C4-2B (cell line): Measurements from ENCODE around the gene NR3C2.

Source experiments
- H3K27ac ChIP-seq: fragments of 450-650 bp; 2 replicates; pipeline ENCODE4 v1.5.1; 2017
- ZFX ChIP-seq: fragments of 450-650 bp; IDR thresholded peaks from 2 replicates; pipeline ENCODE4 v1.6.1; 2017
- TF ChIP-seq, protein P1 (sequence below): fragments of 450-650 bp; conservative IDR thresholded peaks from 2 replicates; pipeline ENCODE4 v1.5.1; 2017; ENCODE audit warnings: mild to moderate bottlenecking

Gene NR3C2

DNA sequence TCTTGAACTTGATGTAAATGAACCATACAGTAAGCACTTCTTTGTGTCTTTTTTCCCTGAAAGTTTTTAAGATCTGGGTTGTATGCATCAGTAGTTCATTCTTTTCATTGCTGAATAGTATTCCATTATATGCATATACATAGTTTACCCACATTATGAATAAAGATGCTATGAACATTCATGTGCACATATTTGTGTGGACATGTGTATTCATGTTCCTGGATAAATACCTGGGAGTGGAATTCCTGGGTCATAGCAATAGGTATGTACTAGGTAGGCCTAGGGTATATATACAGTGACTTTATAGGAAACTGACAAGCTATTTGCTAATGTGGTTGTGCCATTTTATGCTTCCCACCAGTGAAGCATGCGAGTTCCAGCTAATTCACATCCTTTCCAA lies 215.9 kb downstream of the NR3C2 start:
- no peak overlapping the region for H3K27ac ChIP-seq
- TF ChIP-seq, protein P1, sequence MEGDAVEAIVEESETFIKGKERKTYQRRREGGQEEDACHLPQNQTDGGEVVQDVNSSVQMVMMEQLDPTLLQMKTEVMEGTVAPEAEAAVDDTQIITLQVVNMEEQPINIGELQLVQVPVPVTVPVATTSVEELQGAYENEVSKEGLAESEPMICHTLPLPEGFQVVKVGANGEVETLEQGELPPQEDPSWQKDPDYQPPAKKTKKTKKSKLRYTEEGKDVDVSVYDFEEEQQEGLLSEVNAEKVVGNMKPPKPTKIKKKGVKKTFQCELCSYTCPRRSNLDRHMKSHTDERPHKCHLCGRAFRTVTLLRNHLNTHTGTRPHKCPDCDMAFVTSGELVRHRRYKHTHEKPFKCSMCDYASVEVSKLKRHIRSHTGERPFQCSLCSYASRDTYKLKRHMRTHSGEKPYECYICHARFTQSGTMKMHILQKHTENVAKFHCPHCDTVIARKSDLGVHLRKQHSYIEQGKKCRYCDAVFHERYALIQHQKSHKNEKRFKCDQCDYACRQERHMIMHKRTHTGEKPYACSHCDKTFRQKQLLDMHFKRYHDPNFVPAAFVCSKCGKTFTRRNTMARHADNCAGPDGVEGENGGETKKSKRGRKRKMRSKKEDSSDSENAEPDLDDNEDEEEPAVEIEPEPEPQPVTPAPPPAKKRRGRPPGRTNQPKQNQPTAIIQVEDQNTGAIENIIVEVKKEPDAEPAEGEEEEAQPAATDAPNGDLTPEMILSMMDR: no peak
- no peak for TF ChIP-seq ZFX

DNA sequence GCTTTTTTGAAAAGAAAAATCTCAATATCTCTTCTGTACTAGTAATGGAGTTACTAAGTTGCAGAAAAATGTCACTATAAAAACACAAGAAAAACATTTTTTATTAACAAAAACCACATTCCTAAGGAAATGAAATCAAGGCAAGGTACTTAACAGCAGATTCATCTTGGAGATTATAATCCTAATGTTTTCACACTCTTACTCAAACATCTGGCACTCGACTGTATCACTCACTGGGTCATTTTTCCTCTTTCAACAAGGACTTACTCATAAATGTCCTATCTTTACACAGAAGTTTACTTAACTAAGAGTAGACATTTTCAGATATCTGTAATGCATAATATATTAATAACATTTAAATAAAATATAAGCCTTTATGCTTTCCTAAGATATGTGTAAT lies 216.6 kb downstream of the NR3C2 start:
- TF ChIP-seq, protein P1: no peak
- no peak for TF ChIP-seq ZFX
- H3K27ac ChIP-seq: no peak overlapping the region

DNA sequence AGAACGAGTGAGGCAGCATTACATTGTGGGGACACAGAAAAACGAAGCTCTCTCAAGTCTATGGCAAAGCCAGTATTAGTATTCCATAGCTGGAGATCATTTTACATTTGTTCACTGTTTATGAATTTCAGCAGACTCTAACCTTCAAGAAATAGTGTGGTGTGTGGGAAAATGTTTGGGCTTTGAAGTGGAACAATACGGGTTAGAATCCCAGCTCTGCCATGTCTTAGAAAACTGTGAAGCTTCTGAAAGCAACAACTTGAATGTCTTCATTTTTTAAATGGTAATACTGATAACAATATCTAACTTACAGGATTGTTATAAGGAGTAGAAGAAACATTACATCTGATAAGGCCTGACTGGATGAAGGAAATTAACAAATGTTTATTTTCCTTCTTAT lies 217.7 kb downstream of the NR3C2 start:
- no peak for TF ChIP-seq ZFX
- TF ChIP-seq, protein P1: no peak
- H3K27ac ChIP-seq: no peak overlapping the region

DNA sequence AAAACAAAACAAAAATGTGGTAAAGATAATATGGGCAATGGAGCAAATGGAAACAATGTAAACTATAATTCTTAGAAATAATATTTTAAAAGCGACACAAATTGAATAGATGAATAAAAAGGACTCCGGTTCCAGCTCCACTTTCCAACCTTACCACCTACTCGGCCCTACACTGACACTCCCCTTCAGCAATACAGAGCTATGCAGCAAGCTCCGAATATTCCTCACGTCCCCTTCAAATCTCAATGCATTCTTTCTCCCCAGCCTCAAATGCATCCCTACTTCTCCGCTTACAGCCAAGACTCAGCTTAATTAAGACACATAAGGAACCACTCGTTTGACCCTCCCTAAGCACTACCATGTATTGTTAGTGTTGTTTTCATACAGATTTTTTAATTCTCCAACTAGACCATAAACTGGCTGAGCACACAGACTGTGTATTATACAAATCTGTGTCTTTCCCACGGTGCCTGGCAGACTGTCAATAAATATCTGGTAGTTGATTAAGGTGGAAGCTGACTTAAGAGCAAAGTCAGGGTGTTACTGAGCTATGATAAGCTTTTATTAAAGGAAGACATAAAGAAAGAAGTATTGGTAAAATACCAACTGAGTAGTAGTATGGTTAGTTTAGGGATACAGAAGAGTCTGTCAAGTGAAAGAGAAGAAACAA lies 219.1 kb downstream of the NR3C2 start:
- no peak overlapping the region for H3K27ac ChIP-seq
- TF ChIP-seq ZFX: no peak
- TF ChIP-seq, protein P1: no peak

DNA sequence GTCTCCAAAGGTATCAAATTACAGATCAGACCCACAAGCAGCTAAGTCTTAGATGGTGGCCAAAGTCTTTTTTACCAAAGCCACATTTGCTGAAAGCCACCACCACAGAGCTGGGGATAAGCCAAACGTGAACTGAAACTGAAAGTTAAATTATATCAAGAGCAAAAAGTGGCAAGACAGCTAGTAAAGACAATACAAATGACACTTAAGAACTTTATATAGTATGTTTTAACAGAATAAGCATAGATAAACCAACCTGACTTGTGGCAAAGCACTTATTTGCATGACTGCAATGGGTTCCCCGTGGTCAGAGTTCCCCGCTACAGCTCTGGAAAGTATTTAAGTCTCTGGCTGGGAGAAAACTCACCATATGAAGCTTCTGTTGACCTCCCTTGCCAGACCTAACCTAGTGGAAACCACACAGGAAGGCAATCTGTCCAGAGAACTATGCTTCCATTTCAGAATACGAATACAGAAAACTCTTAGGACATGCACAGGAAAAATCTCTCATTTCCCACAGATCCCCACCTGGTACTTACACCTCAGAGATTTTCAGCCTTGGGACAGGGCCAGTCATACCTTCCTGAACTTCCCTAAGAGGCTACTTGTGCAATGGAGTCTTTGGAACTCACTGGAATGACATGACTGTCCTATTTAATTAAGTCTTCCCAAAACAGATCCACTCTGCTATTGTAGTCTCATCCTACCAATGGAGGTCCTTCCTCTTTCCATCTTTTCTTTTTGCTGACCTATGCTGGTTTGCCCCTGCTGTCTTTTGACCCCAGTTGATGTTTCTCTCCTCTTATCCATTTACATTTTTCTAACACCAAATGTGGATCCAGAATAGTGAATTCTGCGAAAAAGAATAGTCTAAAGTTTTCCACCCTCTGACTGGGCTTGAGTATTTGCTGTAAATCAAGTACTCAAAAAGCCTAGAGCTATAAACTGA lies 225.1 kb downstream of the NR3C2 start:
- TF ChIP-seq, protein P1: no peak
- TF ChIP-seq ZFX: no peak
- H3K27ac ChIP-seq: no peak overlapping the region

DNA sequence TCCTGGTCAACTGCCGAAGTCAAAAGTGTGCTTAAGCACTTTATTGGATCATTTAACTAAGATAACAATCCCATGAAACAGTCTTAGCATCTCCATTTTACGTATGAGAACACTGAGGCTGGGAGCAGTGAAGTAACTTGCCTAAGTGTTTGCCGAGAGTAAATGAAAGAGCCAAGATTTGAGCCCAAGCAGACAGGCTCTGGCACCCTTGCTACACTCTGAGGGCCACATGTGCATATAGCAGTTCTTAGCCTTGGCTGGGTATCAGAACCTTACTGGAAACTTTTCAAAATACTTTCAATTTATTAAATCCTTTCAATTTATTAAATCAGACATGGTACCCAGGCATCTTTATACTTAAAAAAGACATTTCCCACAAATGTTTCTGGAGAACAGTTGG lies 225.9 kb downstream of the NR3C2 start:
- H3K27ac ChIP-seq: no peak overlapping the region

DNA sequence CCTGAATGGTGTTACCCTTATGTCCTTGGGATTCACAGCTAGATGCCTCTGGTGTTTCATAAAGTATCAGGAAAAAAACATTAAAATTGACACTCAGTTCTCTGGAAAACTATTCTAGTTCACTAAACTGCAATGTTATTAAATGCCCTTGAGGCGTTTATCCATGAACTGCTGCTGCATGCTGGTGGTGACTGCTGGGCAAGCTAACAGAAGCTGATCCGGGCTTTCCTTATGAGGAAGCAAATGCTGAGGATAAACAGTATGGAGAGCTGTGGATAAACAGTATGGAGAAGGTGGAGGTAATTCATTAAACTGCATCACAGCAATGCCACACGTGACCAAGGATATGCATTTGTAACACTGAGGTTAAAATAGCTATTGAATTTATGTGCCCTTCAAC lies 227.0 kb downstream of the NR3C2 start:
- H3K27ac ChIP-seq: no peak overlapping the region
- no peak for TF ChIP-seq ZFX
- TF ChIP-seq, protein P1: no peak

More for the DNA sequence above, 225.9 kb downstream of the NR3C2 start:
- TF ChIP-seq ZFX: no peak
- TF ChIP-seq, protein P1: no peak
